RWPE1 (cell line): ENCODE measurements around the gene CHRNA1.
"Not testable (repeated sequence)": the region's sequence is repeated elsewhere in the genome, so short reads cannot be mapped to it uniquely, and the experiment has no call there.

Experiments
- CTCF ChIA-PET: fragments of 350-600 bp; sonication (Branson Sonifier 250); formaldehyde crosslinking; extraction: SDS; loops from one replicate; lab custom pipeline; 2021; lab: Yijun Ruan, JAX
- POLR2A ChIA-PET: fragments of 400-600 bp; formaldehyde crosslinking; extraction: SDS; loops from one replicate; lab custom pipeline; 2020; ENCODE audit warnings: antibody characterized with exemption; ENCODE audit not compliant: low non-redundant PET; lab: Yijun Ruan, JAX
- DNase-seq: peaks from one replicate; pipeline ENCODE4 v3.0.0; 2012; ENCODE audit warnings: low spot score
- H3K27ac ChIP-seq: fragments of 450-650 bp; 2 replicates; pipeline ENCODE4 v1.5.1; 2017
- TF ChIP-seq, protein P1 (sequence below): fragments of 450-650 bp; conservative IDR thresholded peaks from 2 replicates; pipeline ENCODE4 v1.5.1; 2017; ENCODE audit warnings: low read depth, mild to moderate bottlenecking

CHRNA1 gene

DNA sequence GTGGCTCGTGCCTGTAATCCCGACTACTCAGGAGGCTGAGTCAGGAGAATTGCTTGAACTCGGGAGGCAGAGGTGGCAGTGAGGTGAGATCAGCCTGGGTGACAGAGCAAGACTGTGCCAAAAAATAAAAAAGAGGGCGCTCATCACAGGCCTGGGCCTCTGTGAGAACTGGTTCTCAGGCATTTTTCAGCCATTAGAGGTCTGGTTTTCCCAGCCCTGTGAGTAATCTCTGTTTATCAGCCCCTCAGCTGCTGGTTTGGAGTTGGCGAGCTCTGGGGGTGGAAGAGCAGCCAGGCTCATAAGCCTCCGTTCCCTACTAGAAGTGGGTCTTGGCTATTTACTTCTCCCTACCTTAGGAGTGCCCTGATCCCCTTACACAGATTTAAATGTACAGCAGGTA, 53.1 kb downstream of the CHRNA1 start:
- DNase-seq: no peak
- TF ChIP-seq, protein P1, sequence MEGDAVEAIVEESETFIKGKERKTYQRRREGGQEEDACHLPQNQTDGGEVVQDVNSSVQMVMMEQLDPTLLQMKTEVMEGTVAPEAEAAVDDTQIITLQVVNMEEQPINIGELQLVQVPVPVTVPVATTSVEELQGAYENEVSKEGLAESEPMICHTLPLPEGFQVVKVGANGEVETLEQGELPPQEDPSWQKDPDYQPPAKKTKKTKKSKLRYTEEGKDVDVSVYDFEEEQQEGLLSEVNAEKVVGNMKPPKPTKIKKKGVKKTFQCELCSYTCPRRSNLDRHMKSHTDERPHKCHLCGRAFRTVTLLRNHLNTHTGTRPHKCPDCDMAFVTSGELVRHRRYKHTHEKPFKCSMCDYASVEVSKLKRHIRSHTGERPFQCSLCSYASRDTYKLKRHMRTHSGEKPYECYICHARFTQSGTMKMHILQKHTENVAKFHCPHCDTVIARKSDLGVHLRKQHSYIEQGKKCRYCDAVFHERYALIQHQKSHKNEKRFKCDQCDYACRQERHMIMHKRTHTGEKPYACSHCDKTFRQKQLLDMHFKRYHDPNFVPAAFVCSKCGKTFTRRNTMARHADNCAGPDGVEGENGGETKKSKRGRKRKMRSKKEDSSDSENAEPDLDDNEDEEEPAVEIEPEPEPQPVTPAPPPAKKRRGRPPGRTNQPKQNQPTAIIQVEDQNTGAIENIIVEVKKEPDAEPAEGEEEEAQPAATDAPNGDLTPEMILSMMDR: no peak
- no peak overlapping the region for H3K27ac ChIP-seq
- CTCF ChIA-PET: interaction anchor here (0.6 kb wide), 1 partner anchor 218 kb away, joined by 3 read pairs; no protein-coding TSS in a partner anchor
- POLR2A ChIA-PET: interaction anchor here (0.5 kb wide), 1 partner anchor 17 kb away, joined by 4 read pairs; no protein-coding TSS in a partner anchor

- DNase-seq, POLR2A ChIA-PET, H3K27ac ChIP-seq: not testable (repeated sequence)
- CTCF ChIA-PET: interaction anchor here (1.7 kb wide), 1 partner anchor 10 kb away, joined by 4 read pairs; no protein-coding TSS in a partner anchor
These were observed 54.8 kb downstream of the CHRNA1 start for GRCh38 chr2:174709416-174710004.

DNA sequence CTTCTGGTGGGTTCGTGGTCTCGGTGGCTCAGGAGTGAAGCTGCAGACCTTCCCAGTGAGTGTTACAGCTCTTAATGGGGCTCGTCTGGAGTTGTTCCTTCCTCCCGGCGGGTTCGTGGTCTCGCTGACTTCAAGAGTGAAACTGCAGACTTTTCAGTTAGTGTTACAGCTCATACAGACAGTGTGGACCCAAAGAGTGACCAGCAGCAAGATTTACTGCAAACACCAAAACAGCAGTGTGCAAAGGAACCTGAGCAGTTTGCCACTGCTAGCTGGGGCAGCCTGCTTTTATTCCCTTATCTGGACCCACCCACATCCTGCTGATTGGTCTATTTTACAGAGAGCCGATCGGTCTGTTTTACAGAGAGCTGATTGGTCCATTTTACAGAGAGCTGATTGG, 55.6 kb downstream of the CHRNA1 start:
- POLR2A ChIA-PET: no interaction called here
- H3K27ac ChIP-seq: no peak overlapping the region
- no peak for DNase-seq
- TF ChIP-seq, protein P1: no peak
- CTCF ChIA-PET: interaction anchor here (1.7 kb wide), 1 partner anchor 9 kb away, joined by 4 read pairs; no protein-coding TSS in a partner anchor

GRCh38 chr2:174705321-174705720, 59.0 kb downstream of the CHRNA1 start:
- no peak overlapping the region for H3K27ac ChIP-seq
- POLR2A ChIA-PET: no interaction called here
- TF ChIP-seq, protein P1: no peak

DNA sequence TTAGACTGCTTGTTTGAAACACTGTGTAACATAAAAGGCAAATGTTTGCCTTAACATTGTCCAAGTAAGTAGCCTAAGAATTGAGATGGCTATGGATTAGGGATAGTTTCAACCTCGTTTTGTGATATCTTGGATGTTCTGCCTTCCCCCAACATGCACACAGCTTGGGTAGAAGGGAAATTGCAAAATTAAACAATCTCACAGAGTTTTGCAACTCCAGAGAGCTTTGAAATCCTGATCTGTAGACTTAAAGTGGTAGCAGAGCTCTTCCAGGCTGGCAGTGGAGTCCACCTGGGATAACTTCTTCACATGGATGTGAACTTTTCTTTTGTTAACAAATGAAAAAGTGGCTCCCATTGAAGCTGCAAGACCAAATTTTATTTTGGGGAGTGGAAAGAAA, 59.6 kb downstream of the CHRNA1 start:
- POLR2A ChIA-PET: no interaction called here
- H3K27ac ChIP-seq: no peak overlapping the region
- TF ChIP-seq, protein P1: no peak
- no peak for DNase-seq
- CTCF ChIA-PET: interaction anchor here (1.5 kb wide), 1 partner anchor 44 kb away, joined by 5 read pairs; no protein-coding TSS in a partner anchor

More at GRCh38 chr2:174705321-174705720, 59.0 kb downstream of the CHRNA1 start:
- no peak for DNase-seq
- CTCF ChIA-PET: interaction anchor here (1.5 kb wide), 1 partner anchor 43 kb away, joined by 5 read pairs; no protein-coding TSS in a partner anchor

GRCh38 chr2:174704061-174704460, 60.2 kb downstream of the CHRNA1 start:
- no peak overlapping the region for H3K27ac ChIP-seq
- TF ChIP-seq, protein P1: no peak
- ChIA-PET POLR2A (no interaction called here), CTCF (interaction anchor here (1.5 kb wide), 1 partner anchor 45 kb away, joined by 5 read pairs; no protein-coding TSS in a partner anchor)
- no peak for DNase-seq

DNA sequence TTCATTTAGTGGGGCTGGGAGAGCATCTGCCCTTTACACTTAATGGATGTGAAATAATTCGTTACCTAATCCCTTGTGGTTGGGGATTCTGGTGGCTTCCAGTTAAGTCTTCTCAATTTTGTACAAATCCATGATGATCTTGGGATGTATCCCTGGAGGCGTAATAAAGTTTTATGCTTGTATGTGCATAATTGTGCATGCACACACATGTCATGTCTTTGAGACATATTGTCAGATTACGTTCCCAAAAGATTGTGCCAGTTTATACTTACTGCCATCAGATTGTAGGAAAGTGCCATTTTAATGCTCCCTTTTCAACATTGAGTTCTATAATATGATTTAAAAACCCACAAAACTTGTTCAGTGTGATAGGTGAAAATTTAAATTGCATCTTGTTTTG, 60.8 kb downstream of the CHRNA1 start:
- CTCF ChIA-PET: interaction anchor here (0.7 kb wide), 1 partner anchor 77 kb away, joined by 3 read pairs; no protein-coding TSS in a partner anchor
- DNase-seq: no peak
- POLR2A ChIA-PET: no interaction called here
- TF ChIP-seq, protein P1: no peak
- no peak overlapping the region for H3K27ac ChIP-seq
